ENCODE measurements around the gene SPEN. TPM values are rescaled to one million over a fixed set of nuclear protein-coding genes. Genes with fewer than 3 reads are reported as not detected.

Gene SPEN
- total RNA-seq, 1 donor from 2014 or later, result 10.4 TPM

DNA sequence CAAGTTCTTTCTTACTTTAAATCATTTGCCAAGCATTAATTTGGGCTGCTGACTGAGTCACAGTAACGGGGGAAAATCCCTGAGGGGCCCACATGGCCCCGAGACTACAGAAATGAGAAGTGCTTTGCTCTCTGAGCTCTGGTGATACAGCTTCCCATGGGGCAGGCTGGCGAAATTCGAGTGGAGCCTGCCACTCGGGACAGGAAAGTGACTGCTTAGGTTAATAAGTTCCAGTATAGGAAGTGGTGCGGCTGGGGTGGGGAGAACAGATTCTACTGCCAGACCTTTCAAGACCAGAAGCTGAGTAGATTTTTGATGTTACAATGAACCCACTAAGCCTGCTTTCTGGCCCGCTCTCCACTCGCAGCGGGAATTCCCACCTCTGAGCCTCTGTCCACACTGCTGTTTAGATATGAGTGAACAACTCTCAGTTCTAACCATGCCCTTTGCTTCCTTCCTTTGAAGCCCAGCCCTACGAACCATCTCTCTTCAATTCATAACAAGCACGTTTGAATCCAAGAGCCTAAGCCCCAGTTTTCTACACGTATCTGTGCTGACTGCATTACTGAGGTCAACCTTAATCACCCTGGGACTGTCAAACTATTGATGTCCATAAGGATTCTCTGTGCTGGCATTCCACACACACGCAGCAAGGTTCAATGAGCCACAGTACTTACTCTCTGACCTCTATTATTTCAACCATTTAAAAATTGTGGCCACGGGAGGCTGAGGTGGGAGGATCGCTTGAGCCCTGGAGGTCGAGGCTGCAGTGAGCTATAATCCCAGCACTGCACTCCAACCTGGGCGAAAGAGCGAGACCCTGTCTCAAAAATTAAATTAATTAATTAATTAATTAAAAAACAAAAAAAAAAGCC is 118.8 kb downstream of the SPEN start:
- no peak overlapping the region for H3K4me3 ChIP-seq (ENCODE audit: low read depth, low read length)
- TF ChIP-seq, protein P1, sequence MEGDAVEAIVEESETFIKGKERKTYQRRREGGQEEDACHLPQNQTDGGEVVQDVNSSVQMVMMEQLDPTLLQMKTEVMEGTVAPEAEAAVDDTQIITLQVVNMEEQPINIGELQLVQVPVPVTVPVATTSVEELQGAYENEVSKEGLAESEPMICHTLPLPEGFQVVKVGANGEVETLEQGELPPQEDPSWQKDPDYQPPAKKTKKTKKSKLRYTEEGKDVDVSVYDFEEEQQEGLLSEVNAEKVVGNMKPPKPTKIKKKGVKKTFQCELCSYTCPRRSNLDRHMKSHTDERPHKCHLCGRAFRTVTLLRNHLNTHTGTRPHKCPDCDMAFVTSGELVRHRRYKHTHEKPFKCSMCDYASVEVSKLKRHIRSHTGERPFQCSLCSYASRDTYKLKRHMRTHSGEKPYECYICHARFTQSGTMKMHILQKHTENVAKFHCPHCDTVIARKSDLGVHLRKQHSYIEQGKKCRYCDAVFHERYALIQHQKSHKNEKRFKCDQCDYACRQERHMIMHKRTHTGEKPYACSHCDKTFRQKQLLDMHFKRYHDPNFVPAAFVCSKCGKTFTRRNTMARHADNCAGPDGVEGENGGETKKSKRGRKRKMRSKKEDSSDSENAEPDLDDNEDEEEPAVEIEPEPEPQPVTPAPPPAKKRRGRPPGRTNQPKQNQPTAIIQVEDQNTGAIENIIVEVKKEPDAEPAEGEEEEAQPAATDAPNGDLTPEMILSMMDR (conservative IDR thresholded peaks at IDR 0.05; ENCODE audit: low read depth, low read length), result no peak
- DNase-seq (ENCODE audit: low read depth), result no peak

DNA sequence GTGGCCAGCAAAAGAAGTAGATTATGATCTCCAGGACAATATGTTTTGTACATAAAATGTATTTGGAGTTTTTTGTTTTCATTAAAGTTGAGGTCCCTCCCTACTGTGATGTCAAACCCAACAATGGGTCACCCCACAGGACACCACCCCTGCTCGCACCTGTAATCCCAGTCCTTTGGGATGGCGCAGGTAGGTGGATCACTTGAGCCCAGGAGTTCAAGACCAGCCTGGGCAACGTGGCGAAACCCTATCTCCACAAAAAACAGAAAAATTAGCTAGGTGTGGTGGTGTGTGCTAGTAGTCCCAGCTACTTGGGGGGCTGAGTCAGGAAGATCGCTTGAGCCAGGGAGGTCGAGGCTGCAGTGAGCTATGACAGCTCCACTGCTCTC is 119.4 kb downstream of the SPEN start:
- TF ChIP-seq, protein P1 (conservative IDR thresholded peaks at IDR 0.05; ENCODE audit: low read depth, low read length), result no peak
- DNase-seq (ENCODE audit: low read depth), result no peak
- H3K4me3 ChIP-seq (ENCODE audit: low read depth, low read length), result no peak overlapping the region

DNA sequence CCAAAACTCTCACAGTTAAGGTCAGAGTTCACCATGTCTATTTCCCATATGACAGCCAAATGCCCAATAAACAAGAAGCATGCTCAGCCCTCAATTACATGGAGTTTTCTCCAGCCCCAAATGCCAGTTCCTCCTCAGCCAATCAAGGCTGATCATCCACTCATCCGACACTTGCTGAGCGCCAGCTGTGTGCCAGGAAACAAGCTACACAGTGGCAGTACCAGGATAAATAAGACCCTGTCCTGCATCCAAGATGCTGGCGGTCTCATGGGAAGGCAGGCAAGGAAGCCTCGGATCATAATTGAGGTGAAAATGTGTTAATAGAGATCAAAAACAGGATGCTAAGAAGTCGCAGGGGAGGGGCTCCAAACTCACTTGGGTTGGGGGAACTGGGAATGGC is 120.7 kb downstream of the SPEN start:
- TF ChIP-seq, protein P1 (conservative IDR thresholded peaks at IDR 0.05; ENCODE audit: low read depth, low read length), result no peak
- DNase-seq (ENCODE audit: low read depth), result no peak
- H3K4me3 ChIP-seq (ENCODE audit: low read depth, low read length), result no peak overlapping the region

DNA sequence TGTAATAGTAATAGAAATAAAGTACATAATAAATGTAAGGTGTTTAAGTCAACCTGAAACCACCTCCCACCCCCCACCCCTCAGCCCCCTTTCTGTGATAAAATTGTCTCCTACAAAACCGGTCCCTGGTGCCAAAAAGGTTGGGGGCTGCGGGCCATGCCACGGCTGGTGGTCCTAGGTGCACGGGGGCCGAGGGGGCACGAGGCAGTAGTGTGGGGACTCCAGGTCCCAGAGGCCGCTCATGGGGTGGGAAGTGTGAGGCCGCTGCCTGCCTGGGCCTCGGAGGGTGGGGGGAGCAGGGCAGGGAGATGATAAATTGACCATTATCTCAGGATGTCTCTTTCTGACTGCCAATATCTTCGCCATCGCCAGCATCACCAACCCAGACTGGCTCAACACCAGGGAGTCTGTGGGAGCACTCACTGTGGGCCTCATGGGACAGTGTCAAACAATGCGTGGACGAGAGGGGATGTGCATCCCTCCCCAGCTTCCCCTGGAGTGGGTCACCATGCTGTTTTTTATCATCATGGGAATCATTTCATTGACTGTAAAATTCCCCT is 121.9 kb downstream of the SPEN start:
- H3K4me3 ChIP-seq (ENCODE audit: low read depth, low read length), result no peak overlapping the region
- no peak for DNase-seq (ENCODE audit: low read depth)
- TF ChIP-seq, protein P1 (conservative IDR thresholded peaks at IDR 0.05; ENCODE audit: low read depth, low read length), result no peak

DNA sequence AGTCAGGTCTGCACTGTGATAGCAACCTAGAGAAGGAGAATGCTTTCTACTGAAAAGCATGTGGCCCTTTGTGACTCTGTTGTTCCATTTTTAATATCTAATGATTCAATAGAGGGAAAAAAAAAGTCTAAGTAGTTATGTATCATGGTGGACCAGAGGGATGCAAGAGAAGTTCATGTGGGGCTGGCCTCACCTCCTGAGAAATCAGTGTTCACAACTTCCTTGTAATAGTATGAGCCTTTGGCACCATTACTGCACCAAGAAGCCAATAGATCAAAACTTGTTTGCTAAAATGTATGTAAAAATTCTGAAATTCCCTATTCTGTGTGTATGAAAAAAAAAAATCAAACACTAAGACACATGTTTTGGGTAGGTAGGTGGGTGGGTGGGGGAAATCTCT is 123.4 kb downstream of the SPEN start:
- TF ChIP-seq, protein P1 (conservative IDR thresholded peaks at IDR 0.05; ENCODE audit: low read depth, low read length), result no peak
- no peak for DNase-seq (ENCODE audit: low read depth)
- no peak overlapping the region for H3K4me3 ChIP-seq (ENCODE audit: low read depth, low read length)

DNA sequence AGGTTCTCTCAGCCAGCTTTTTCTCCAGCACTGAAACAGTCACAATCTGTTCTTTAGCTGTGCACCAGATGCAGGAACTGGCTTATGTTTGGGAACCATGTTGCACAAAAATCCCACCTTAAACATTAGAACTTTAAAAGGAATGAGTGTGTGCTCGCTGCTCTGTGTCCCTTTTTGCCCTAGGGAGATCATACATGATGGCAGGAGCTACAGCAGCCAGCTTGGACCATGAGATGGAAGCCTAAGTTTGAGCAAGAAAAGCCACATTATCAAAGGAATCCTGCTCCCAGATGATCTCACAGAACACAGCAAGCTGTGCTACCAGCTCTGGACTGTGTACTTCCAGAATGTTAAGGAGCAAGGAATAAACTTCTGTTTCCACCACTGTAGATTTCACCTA is 124.9 kb downstream of the SPEN start:
- no peak for DNase-seq (ENCODE audit: low read depth)
- TF ChIP-seq, protein P1 (conservative IDR thresholded peaks at IDR 0.05; ENCODE audit: low read depth, low read length), result no peak
- H3K4me3 ChIP-seq (ENCODE audit: low read depth, low read length), result no peak overlapping the region

All from epithelial cell of proximal tubule (primary cell).